GM23338 (cell line): ENCODE results near the gene INPP4A. TPM values are rescaled to one million over a fixed set of nuclear protein-coding genes. Genes with fewer than 3 reads are reported as not detected.

ENCODE experiments used
- ATAC-seq: fragments of 200-7000 bp; cut with Tn5 transposase; 3 replicates; pipeline ENCODE4 v1.9.1; 2020
- DNase-seq: peaks from one replicate; pipeline ENCODE4 v3.0.0-alpha.2; 2015; ENCODE audit warnings: low spot score
- H2AFZ ChIP-seq: fragments of 200-600 bp; sonication (generic); 2 replicates; pipeline ENCODE4 v1.8.0; 2016; ENCODE audit warnings: antibody characterized with exemption, mild to moderate bottlenecking, moderate library complexity
- H3F3A ChIP-seq: fragments of 200-600 bp; sonication (generic); replicated peaks from 2 replicates; pipeline ENCODE4 v1.8.0; 2017; ENCODE audit warnings: antibody characterized with exemption, mixed run types, low read depth
- H3K27ac ChIP-seq: fragments of 200-600 bp; sonication (generic); 2 replicates; pipeline ENCODE4 v1.6.1; 2016; ENCODE audit warnings: low read depth
- H3K27me3 ChIP-seq: fragments of 200-600 bp; sonication (generic); 2 replicates; pipeline ENCODE4 v1.8.0; 2016; ENCODE audit warnings: mild to moderate bottlenecking, mixed run types, moderate library complexity; ENCODE audit not compliant: insufficient read depth
- H3K36me3 ChIP-seq: fragments of 200-600 bp; sonication (generic); 2 replicates; pipeline ENCODE4 v1.8.0; 2016; ENCODE audit warnings: mild to moderate bottlenecking; ENCODE audit not compliant: insufficient read depth
- H3K4me1 ChIP-seq: fragments of 200-600 bp; sonication (generic); 2 replicates; pipeline ENCODE4 v1.8.0; 2016; ENCODE audit warnings: mild to moderate bottlenecking, moderate library complexity; ENCODE audit not compliant: insufficient read depth
- H3K4me2 ChIP-seq: fragments of 200-600 bp; sonication (generic); 2 replicates; pipeline ENCODE4 v1.7.1; 2017; ENCODE audit warnings: mixed run types
- H3K4me3 ChIP-seq: fragments of 200-600 bp; sonication (generic); 2 replicates; pipeline ENCODE4 v1.6.1; 2016; ENCODE audit warnings: mixed run types
- H3K79me2 ChIP-seq: fragments of 200-600 bp; sonication (generic); replicated peaks from 2 replicates; pipeline ENCODE4 v1.8.0; 2017; ENCODE audit warnings: mild to moderate bottlenecking; ENCODE audit not compliant: insufficient read depth
- H3K9me2 ChIP-seq: fragments of 200-600 bp; sonication (generic); 2 replicates; pipeline ENCODE4 v1.8.0; 2017; ENCODE audit not compliant: insufficient read depth
- H4K20me1 ChIP-seq: fragments of 200-600 bp; sonication (generic); replicated peaks from 2 replicates; pipeline ENCODE4 v1.8.0; 2017; ENCODE audit warnings: mild to moderate bottlenecking; ENCODE audit not compliant: insufficient read depth
- H3K27ac Mint-ChIP-seq: 2 replicates; pipeline ENCODE4 v1.8.0; 2020; ENCODE audit warnings: inconsistent platforms, mild to moderate bottlenecking, moderate library complexity, mixed read lengths
- H3K27me3 Mint-ChIP-seq: 3 replicates; pipeline ENCODE4 v1.8.0; 2022; ENCODE audit warnings: low read depth, mild to moderate bottlenecking, moderate library complexity, mixed read lengths, inconsistent platforms; ENCODE audit not compliant: insufficient read depth, poor library complexity
- H3K36me3 Mint-ChIP-seq: 3 replicates; pipeline ENCODE4 v1.8.0; 2021; ENCODE audit warnings: low read depth, mild to moderate bottlenecking, inconsistent platforms, moderate library complexity, mixed read lengths
- H3K4me1 Mint-ChIP-seq: 3 replicates; pipeline ENCODE4 v1.8.0; 2020; ENCODE audit warnings: mild to moderate bottlenecking, inconsistent platforms, mixed read lengths
- H3K4me3 Mint-ChIP-seq: 3 replicates; pipeline ENCODE4 v1.8.0; 2021; ENCODE audit warnings: moderate library complexity, mild to moderate bottlenecking, inconsistent platforms, mixed read lengths
- H3K9me3 Mint-ChIP-seq: 3 replicates; pipeline ENCODE4 v1.8.0; 2020; ENCODE audit warnings: moderate library complexity, mild to moderate bottlenecking, inconsistent platforms, mixed read lengths
- CTCF ChIP-seq, 2 experiments: fragments of 200-600 bp in 1 of 2; sonication (generic) in 1 of 2; conservative IDR thresholded peaks; 2 replicates each; pipeline versions ENCODE4 v1.5.1 to v1.6.1; 2016 to 2017; ENCODE audit warnings: antibody characterized with exemption in 2 of 2, low read depth in 2 of 2, mild to moderate bottlenecking in 2 of 2, moderate library complexity in 1 of 2
- ETS1 ChIP-seq: IDR thresholded peaks from 2 replicates; pipeline ENCODE4 v1.6.1; 2016; ENCODE audit warnings: antibody characterized with exemption
- JUNB ChIP-seq: IDR thresholded peaks from one replicate; pipeline ENCODE4 v1.6.1; 2016; ENCODE audit warnings: antibody characterized with exemption; ENCODE audit not compliant: unreplicated experiment
- REST ChIP-seq: IDR thresholded peaks from one replicate; pipeline ENCODE4 v1.6.1; 2018; ENCODE audit warnings: antibody characterized with exemption; ENCODE audit not compliant: unreplicated experiment
- STAT1 ChIP-seq: IDR thresholded peaks from one replicate; pipeline ENCODE4 v1.6.1; 2016; ENCODE audit warnings: antibody characterized with exemption; ENCODE audit not compliant: unreplicated experiment
- ZNF114 ChIP-seq: fragments of 250-450 bp; sonication (Bioruptor Pico); IDR thresholded peaks from 2 replicates; pipeline ENCODE4 v1.5.0; 2020; ENCODE audit warnings: mild to moderate bottlenecking, moderate library complexity
- polyA plus RNA-seq: library from polyadenylated mRNA; unstranded; fragments of >200 nt; fragmentation: Nextera tagmentation; extraction: Ambion mirVana; gene quantifications from 2 replicates; pipeline ENCODE4 v1.2.1, GENCODE V29; 2016
- total RNA-seq: library from RNA; depleted of rRNA; stranded (reverse); fragments of >200 nt; shearing (Covaris generic); gene quantifications from 2 replicates; pipeline ENCODE4 v1.2.3, GENCODE V29; 2014

The INPP4A gene
- total and polyA plus RNA-seq, 2 experiments from 2014 or later, result 8.5 to 36.9 TPM

GRCh38 chr2:98556344-98557033 lies 111.8 kb downstream of the INPP4A start:
- TF ChIP-seq JUNB (no peak), ZNF114 (CRISPR knock-in tag) (no peak), CTCF (conservative IDR thresholded peaks at IDR 0.05; ENCODE audit: low read depth in 2 of 2) (no peak), ETS1 (no peak)
- Histone ChIP-seq H3K4me1 (no peaks in the 10 kb centered on the region), H3F3A (no peaks in the 10 kb centered on the region), H3K27me3 (no peaks in the 10 kb centered on the region), H3K36me3 (no peaks in the 10 kb centered on the region; the same call in 1 of the 2 replicates), H3K79me2 (no peaks in the 10 kb centered on the region), H3K4me3 (no peak overlapping the region), H3K27ac (no peak overlapping the region), H3K4me2 (no peak overlapping the region), H3K9me2 (no peaks in the 10 kb centered on the region), H2AFZ (no peak overlapping the region), H4K20me1 (0 out of 2 replicates have a peak, but pooled peaks cover 7% of the 10 kb centered on the region)
- peaks cover 39% of the 10 kb centered on the region for H3K36me3 Mint-ChIP-seq
- ATAC-seq (no peak), DNase-seq (no peak)
- H3K4me1 Mint-ChIP-seq, result no peaks in the 10 kb centered on the region
- peaks cover 7% of the 10 kb centered on the region for H3K27me3 Mint-ChIP-seq
- H3K27ac Mint-ChIP-seq, result no peak overlapping the region
- H3K9me3 Mint-ChIP-seq, result no peaks in the 10 kb centered on the region
- no peak overlapping the region for H3K4me3 Mint-ChIP-seq

- no peak for ATAC-seq
- TF ChIP-seq CTCF (conservative IDR thresholded peaks at IDR 0.05; ENCODE audit: low read depth in 2 of 2), result no peak
- no peak for TF ChIP-seq STAT1
- no peak for TF ChIP-seq ZNF114 (CRISPR knock-in tag)
- TF ChIP-seq REST, result no peak
- Histone ChIP-seq H4K20me1 (0 out of 2 replicates have a peak, but pooled peaks cover 7% of the 10 kb centered on the region), H3K4me1 (no peaks in the 10 kb centered on the region), H2AFZ (no peak overlapping the region), H3K27ac (no peak overlapping the region), H3K27me3 (no peaks in the 10 kb centered on the region), H3K79me2 (no peaks in the 10 kb centered on the region), H3K4me2 (no peak overlapping the region), H3K36me3 (no peaks in the 10 kb centered on the region), H3F3A (no peaks in the 10 kb centered on the region), H3K9me2 (no peaks in the 10 kb centered on the region), H3K4me3 (no peak overlapping the region)
- H3K27ac Mint-ChIP-seq, result no peak overlapping the region
- no peak overlapping the region for H3K4me3 Mint-ChIP-seq
- peaks cover 9% of the 10 kb centered on the region for H3K27me3 Mint-ChIP-seq
- DNase-seq, result no peak
- H3K4me1 Mint-ChIP-seq, result no peaks in the 10 kb centered on the region
- no peaks in the 10 kb centered on the region for H3K9me3 Mint-ChIP-seq
- peaks cover 22% of the 10 kb centered on the region for H3K36me3 Mint-ChIP-seq
Observed at GRCh38 chr2:98558852-98559530, 114.3 kb downstream of the INPP4A start.
